Measurements from ENCODE around the gene NOL11. TPM values are rescaled to one million over a fixed set of nuclear protein-coding genes. Genes with fewer than 3 reads are reported as not detected.

Gene NOL11
- total RNA-seq (50.7 and 52.6 TPM in 2 replicates), polyA plus RNA-seq (16.9 and 17.7 TPM in 2 replicates), polyA minus RNA-seq (22.0 and 26.1 TPM in 2 replicates), Bru-seq, nascent RNA (percentile 89 among the genes with signal in this experiment), BruChase-seq, experiment 1, labeled RNA remaining after a 6-hour chase (percentile 85 among the genes with signal in this experiment), BruChase-seq, experiment 2, labeled RNA remaining after a 2-hour chase (percentile 89 among the genes with signal in this experiment)
- 23.0 and 23.5 TPM in 2 replicates for polyA plus RNA-seq (2011; cell fraction: cytosol; rRNA removed)
- polyA plus RNA-seq (2011; cell fraction: nucleus; rRNA removed), result 37.7 and 48.5 TPM in 2 replicates
- polyA plus RNA-seq (2012), result 45.6 and 57.7 TPM in 2 replicates
- 96.6 TPM for polyA minus RNA-seq (2011; cell fraction: cytosol; rRNA and poly(A)+ RNA removed)
- 31.8 and 63.5 TPM in 2 replicates for polyA minus RNA-seq (2011; cell fraction: nucleus; rRNA and poly(A)+ RNA removed)
- long read RNA-seq, transcript NOL11-201 (18 exons, 2,947 nt), result major isoform, 141 of 165 reads
- long read RNA-seq, partial matches to known transcripts, result 10 of 165 reads
- long read RNA-seq, other reads (novel, unspliced or antisense), result 14 of 165 reads

GRCh38 chr17:67717624-67718324, at the start of gene NOL11:
NOL11 (plus strand) TSS chr17:67717936; CDS start chr17:67717948, 12 bp downstream.
- H3K36me3 ChIP-seq (ENCODE audit: control insufficient read depth in 2 of 2, extremely low read depth in 1 of 2, insufficient read depth in 2 of 2, low read length in 2 of 2), result peaks cover 2 to 7% of the 10 kb centered on the region in 2 experiments
- FAIRE-seq (peak; percentile 98), DNase-seq (ENCODE audit: low read depth, low spot score) (peak; percentile 100)
- no peaks in the 10 kb centered on the region for H3K9me3 ChIP-seq (replicated peaks; ENCODE audit: control insufficient read depth, insufficient read depth, low read length)
- H3K4me3 ChIP-seq (replicated peaks in 1 of 3; ENCODE audit: insufficient read depth in 1 of 3, low read depth in 1 of 3, low read length in 3 of 3), result peak within 1 kb of the TSS; percentile 70 to 90 (median 81)
- peak within 1 kb of the TSS; percentile 69 for H2AFZ ChIP-seq (ENCODE audit: low read depth, low read length)
- peak within 1 kb of the TSS; percentile 97 for H3K4me2 ChIP-seq (ENCODE audit: insufficient read depth, low read length)
- intact Hi-C loops (cut with micrococcal nuclease), result loop anchor here (1.0 kb wide), 3 partner anchors 62 to 188 kb away; partner anchors contain the start of gene BPTF
- dilution Hi-C loops (cut with MboI; ENCODE audit: extremely low pct_ligation_motif_present, low sequenced_read_pairs), result no loop called here
- no peaks in the 10 kb centered on the region for H4K20me1 ChIP-seq (replicated peaks; ENCODE audit: control insufficient read depth, extremely low read depth, insufficient read depth, low read length)
- H3K9me1 ChIP-seq (replicated peaks; ENCODE audit: control insufficient read depth, extremely low read depth, insufficient read depth, low read length), result no peaks in the 10 kb centered on the region
- H3K9ac ChIP-seq (replicated peaks; ENCODE audit: extremely low read depth, insufficient read depth, low read length), result peak within 1 kb of the TSS; percentile 98
- POLR2A ChIA-PET, result no interaction called here
- BruUV-seq (replicated peaks), result TSS peak; percentile 80
- H3K27me3 ChIP-seq (ENCODE audit: control insufficient read depth in 2 of 2, insufficient read depth in 2 of 2, low read length in 2 of 2), result no peaks in the 10 kb centered on the region
- H3K79me2 ChIP-seq (ENCODE audit: control insufficient read depth, insufficient read depth, low read length), result peaks cover 21% of the 10 kb centered on the region
- CTCF ChIA-PET, result interaction anchor here (1.0 to 1.6 kb wide), 7 partner anchors 10 to 339 kb away, joined by 3 to 4 read pairs (median 3); no protein-coding TSS in a partner anchor
- peak within 1 kb of the TSS; percentile 74 for H3K27ac ChIP-seq (ENCODE audit: insufficient read depth, low read depth, low read length)
- peaks cover 16% of the 10 kb centered on the region for H3K4me1 ChIP-seq (ENCODE audit: control insufficient read depth, extremely low read depth, insufficient read depth, low read length)
- TF ChIP-seq FOS (IDR thresholded peaks at IDR 0.05; ENCODE audit: borderline replicate concordance, insufficient read depth, low read length) (peak; percentile 25), JUN (IDR thresholded peaks at IDR 0.05; ENCODE audit: borderline replicate concordance, insufficient read depth, insufficient read length, low read depth) (no peak), POLR2AphosphoS5 (IDR thresholded peaks at IDR 0.05; ENCODE audit: insufficient read depth, low read depth, low read length) (peak; percentile 96), CTCF (IDR thresholded peaks at IDR 0.05; ENCODE audit: extremely low read depth in 1 of 2, insufficient read depth in 1 of 2, low read depth in 1 of 2, low read length in 2 of 2) (peak; percentile 96 to 97), POLR2A (IDR thresholded peaks at IDR 0.05; ENCODE audit: low read depth, low read length) (peak; percentile 97), MAX (IDR thresholded peaks at IDR 0.05; ENCODE audit: insufficient read depth, insufficient read length) (peak; percentile 75), EZH2 (IDR thresholded peaks at IDR 0.05; ENCODE audit: borderline replicate concordance, low read depth, low read length, severe bottlenecking) (no peak), MYC (IDR thresholded peaks at IDR 0.05; ENCODE audit: low read depth, low read length) (no peak), GATA2 (IDR thresholded peaks at IDR 0.05; ENCODE audit: insufficient read depth, insufficient read length, low read depth, low read length) (no peak)
